Lower leg skin (tissue), 4 donors: ENCODE results near the gene INSL3. TPM values are rescaled to one million over a fixed set of nuclear protein-coding genes. Genes with fewer than 3 reads are reported as not detected.

Source experiments
- DNase-seq, 2 donors: peaks; one replicate each; pipeline ENCODE4 v3.0.0-alpha.2; 2019; ENCODE audit warnings: low spot score in 2 of 2
- H3K4me3 ChIP-seq: fragments of 200-600 bp; sonication (generic); 2 replicates; pipeline ENCODE4 v1.5.1; 2017; ENCODE audit warnings: mild to moderate bottlenecking, low read depth; ENCODE audit not compliant: poor library complexity, severe bottlenecking
- CTCF ChIP-seq, 3 donors: fragments of 450-650 bp; IDR thresholded peaks; one replicate each; pipeline ENCODE4 v1.5.1; 2016; ENCODE audit warnings: antibody characterized with exemption in 3 of 3, mild to moderate bottlenecking in 3 of 3, moderate library complexity in 2 of 3
- POLR2A ChIP-seq, 2 donors: fragments of 450-650 bp; IDR thresholded peaks; one replicate each; pipeline ENCODE4 v1.6.1; 2016 to 2017; ENCODE audit warnings: antibody characterized with exemption in 2 of 2, mild to moderate bottlenecking in 1 of 2, moderate library complexity in 1 of 2
- WGBS, 2 donors: methylation state at CpG; one replicate each; pipeline ENCODE4 v1.1.5; 2018; 5-methylcytosine and 5-hydroxymethylcytosine counted together
- intact Hi-C: fragments of 100-400 bp; cut with DNase I; formaldehyde crosslinking; loops from one replicate; pipeline ENCODE4 v1.15.0; 2023; ENCODE audit warnings: low total_unique reads
- total RNA-seq, 4 donors: library from RNA; depleted of rRNA; stranded (reverse); fragments of >200 nt; gene quantifications; one replicate each; pipeline ENCODE4 v1.1.0, GENCODE V29; 2016

The INSL3 gene
- total RNA-seq = not detected

- WGBS, 2 donors = 59 to 76% methylated on average over 29 to 34 of the region's 34 CpGs
- TF ChIP-seq POLR2A (IDR thresholded peaks at IDR 0.05) (no peak), CTCF (IDR thresholded peaks at IDR 0.05) (no peak)
- DNase-seq = no peak
- intact Hi-C loops = no loop called here
- no peak within 1 kb of the TSS for H3K4me3 ChIP-seq
Observed at GRCh38 chr19:17821190-17821589, at the start of gene INSL3. INSL3 (minus strand) TSS chr19:17821519; CDS start chr19:17821506, 13 bp downstream.

- H3K4me3 ChIP-seq = no peak overlapping the region
- no peak for DNase-seq
- intact Hi-C loops = loop anchor here (5.0 kb wide), 1 partner anchor 123 kb away; no protein-coding TSS in a partner anchor
- no peak for TF ChIP-seq CTCF (IDR thresholded peaks at IDR 0.05)
- no peak for TF ChIP-seq POLR2A (IDR thresholded peaks at IDR 0.05)
- 45 to 56% methylated on average over 11 of the region's 11 CpGs for WGBS, 2 donors
Observed at GRCh38 chr19:17869114-17869608, 47.8 kb upstream of the INSL3 start.

- H3K4me3 ChIP-seq = no peak overlapping the region
- intact Hi-C loops = loop anchor here (5.0 kb wide), 1 partner anchor 124 kb away; no protein-coding TSS in a partner anchor
- 71 to 75% methylated on average over 6 of the region's 6 CpGs for WGBS, 2 donors
- TF ChIP-seq POLR2A (IDR thresholded peaks at IDR 0.05) = no peak
- TF ChIP-seq CTCF (IDR thresholded peaks at IDR 0.05) = no peak
- no peak for DNase-seq
Observed at GRCh38 chr19:17868669-17869068, 47.4 kb upstream of the INSL3 start.

- WGBS, 2 donors = 49 to 60% methylated on average over 11 of the region's 11 CpGs
- intact Hi-C loops = loop anchor here (5.0 kb wide), 1 partner anchor 125 kb away; no protein-coding TSS in a partner anchor
- DNase-seq = no peak
- TF ChIP-seq POLR2A (IDR thresholded peaks at IDR 0.05) (no peak), CTCF (IDR thresholded peaks at IDR 0.05) (no peak)
- no peak overlapping the region for H3K4me3 ChIP-seq
Observed at GRCh38 chr19:17866964-17867486, 45.7 kb upstream of the INSL3 start.

GRCh38 chr19:17866312-17866963, 45.1 kb upstream of the INSL3 start:
- intact Hi-C loops = loop anchor here (5.0 kb wide), 1 partner anchor 126 kb away; no protein-coding TSS in a partner anchor
- H3K4me3 ChIP-seq = no peak overlapping the region
- 87 to 93% methylated on average over 8 of the region's 8 CpGs for WGBS, 2 donors
- DNase-seq = no peak
- TF ChIP-seq POLR2A (IDR thresholded peaks at IDR 0.05) (no peak), CTCF (IDR thresholded peaks at IDR 0.05) (no peak)
